Activated T-helper 1 cell treated with anti-CD3 and anti-CD28 coated beads, Interleukin-12 subunit alpha, Interleukin-12 subunit beta, Interleukin-2, Interleukin-4 antibody, amounts not matched to agents 30 ng/mL and 10 ng/mL and 1 ng/mL, durations not matched to agents 14 hours and 24 hours and 36 hours (primary cell): Measurements from ENCODE around the gene ZMYM1. TPM values are rescaled to one million over a fixed set of nuclear protein-coding genes. Genes with fewer than 3 reads are reported as not detected.
A peak's percentile ranks its signal among the peaks of the same experiment; 100 is the strongest.
"Not testable (repeated sequence)": the region's sequence is repeated elsewhere in the genome, so short reads cannot be mapped to it uniquely, and the experiment has no call there.

Experiments
- DNase-seq: peaks from one replicate; pipeline ENCODE4 v3.0.0; 2021; ENCODE audit warnings: low spot score
- H3K27ac Mint-ChIP-seq: one replicate; pipeline ENCODE4 v1.8.0; 2021; ENCODE audit warnings: mild to moderate bottlenecking, mixed read lengths
- H3K27me3 Mint-ChIP-seq: one replicate; pipeline ENCODE4 v1.8.0; 2022; ENCODE audit warnings: mild to moderate bottlenecking, moderate library complexity, mixed read lengths; ENCODE audit not compliant: insufficient read depth
- H3K36me3 Mint-ChIP-seq: one replicate; pipeline ENCODE4 v1.8.0; 2021; ENCODE audit warnings: low read depth, mixed read lengths
- H3K4me1 Mint-ChIP-seq: one replicate; pipeline ENCODE4 v1.8.0; 2021; ENCODE audit warnings: low read depth, mixed read lengths
- H3K4me3 Mint-ChIP-seq: one replicate; pipeline ENCODE4 v1.8.0; 2021; ENCODE audit warnings: mild to moderate bottlenecking, moderate library complexity, mixed read lengths
- H3K9me3 Mint-ChIP-seq: one replicate; pipeline ENCODE4 v1.8.0; 2021; ENCODE audit warnings: mixed read lengths
- intact Hi-C: fragments of 100-400 bp; cut with micrococcal nuclease; formaldehyde crosslinking; loops from one replicate; pipeline ENCODE4 v1.15.1; 2024
- total RNA-seq: library from RNA; stranded (reverse); gene quantifications from 2 replicates; pipeline ENCODE4 v1.2.3, GENCODE V29; 2022

The ZMYM1 gene
- total RNA-seq, 1 donor from 2014 or later, result 5.3 TPM

DNA sequence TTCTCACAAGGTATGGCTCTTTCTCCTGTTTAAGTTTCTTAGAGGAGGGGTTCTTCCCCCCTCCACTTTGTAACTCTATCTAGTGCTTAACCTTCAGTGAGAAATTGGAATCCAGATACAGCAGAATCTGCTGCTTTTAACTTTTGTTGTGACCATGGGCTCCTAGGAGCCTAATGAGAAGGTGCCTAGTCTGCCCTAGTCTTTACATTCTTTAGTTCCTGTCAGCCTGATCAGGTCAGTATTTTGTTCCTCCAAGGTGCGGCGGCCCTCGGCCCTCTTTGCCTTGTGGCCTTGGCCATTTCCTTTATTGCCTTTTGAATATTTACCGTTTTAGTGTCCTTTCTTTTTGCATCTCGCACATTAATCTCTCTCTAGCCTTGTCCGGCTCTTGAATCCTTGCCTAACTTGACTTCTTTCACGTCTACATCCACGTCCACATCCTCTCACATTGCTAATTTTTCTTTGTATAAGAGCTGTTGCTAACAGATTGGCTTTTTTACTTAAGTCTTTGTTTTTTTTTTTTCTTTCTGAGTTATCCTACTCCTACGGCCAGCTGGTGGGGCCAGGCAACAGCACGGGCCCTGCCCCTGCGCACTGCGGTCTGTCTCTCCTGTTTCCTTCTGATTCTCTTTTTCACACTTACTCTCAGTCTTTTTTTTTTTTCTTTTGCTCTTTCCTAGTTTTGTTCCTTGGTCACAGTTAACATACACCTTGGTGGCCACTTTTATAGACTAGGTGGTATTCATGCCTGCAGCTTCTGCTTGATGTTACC is 64.7 kb downstream of the ZMYM1 start:
- DNase-seq, result no peak
- Mint-ChIP-seq H3K9me3 (no peaks in the 10 kb centered on the region), H3K27me3 (peaks cover 11% of the 10 kb centered on the region), H3K36me3 (no peaks in the 10 kb centered on the region), H3K4me3 (no peak overlapping the region), H3K27ac (no peak overlapping the region), H3K4me1 (peaks cover 17% of the 10 kb centered on the region)
- intact Hi-C loops, result no loop called here

DNA sequence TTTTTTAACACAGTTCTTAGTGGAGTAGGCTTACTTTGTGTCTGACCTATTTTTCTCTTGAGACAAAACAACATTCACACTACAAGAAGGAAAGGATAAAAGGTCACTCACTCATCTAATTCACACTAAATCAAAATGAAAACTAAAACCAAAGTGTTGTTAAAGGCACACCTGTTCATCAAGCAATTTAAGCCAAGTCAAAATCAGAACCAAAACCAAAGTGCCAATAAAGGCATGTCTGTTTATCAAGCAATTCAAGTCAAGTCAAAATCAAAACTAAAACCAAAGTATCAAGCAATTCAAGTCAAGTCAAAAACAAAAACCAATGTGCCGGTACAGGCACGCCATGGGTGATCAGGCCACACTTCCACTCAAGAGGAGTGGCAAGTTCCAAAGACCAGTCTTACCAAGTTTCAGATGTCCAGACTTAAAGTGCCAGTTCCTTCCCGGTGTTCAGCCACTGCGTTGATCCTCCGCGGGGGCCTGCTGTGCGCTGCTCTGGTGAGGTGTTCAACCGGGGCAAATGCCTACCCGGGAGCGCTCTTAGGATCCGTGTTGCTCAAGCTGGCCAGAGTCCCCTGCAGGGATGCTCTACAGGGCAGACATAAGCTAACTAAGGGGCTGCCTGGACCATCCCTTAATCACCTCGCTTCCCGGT is 66.8 kb downstream of the ZMYM1 start:
- DNase-seq, intact Hi-C loops, H3K9me3 Mint-ChIP-seq, H3K36me3 Mint-ChIP-seq, H3K4me3 Mint-ChIP-seq: not testable (repeated sequence)
- H3K4me1 Mint-ChIP-seq, result peaks cover 17% of the 10 kb centered on the region
- peaks cover 11% of the 10 kb centered on the region for H3K27me3 Mint-ChIP-seq
- peak overlapping the region; percentile 6 for H3K27ac Mint-ChIP-seq

DNA sequence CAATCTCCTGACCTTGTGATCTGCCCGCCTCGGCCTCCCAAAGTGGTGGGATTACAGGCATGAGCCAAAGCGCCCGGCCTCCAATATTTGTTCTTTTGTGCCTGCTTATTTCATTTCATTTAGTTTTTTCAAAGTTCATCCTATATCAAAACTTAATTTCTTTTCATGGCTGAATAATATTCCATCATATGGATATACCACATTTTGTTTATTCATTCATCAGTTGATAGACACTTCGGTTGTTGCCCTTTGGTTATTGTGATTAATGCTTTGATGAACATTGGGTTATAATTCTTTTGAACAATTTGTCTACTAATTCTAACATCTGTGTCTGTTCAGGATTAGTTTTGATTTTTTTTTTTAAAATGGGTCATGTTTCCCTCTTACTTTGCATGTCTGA is 72.0 kb downstream of the ZMYM1 start:
- H3K4me3 Mint-ChIP-seq, result no peak overlapping the region
- DNase-seq, result no peak
- no peak overlapping the region for H3K27ac Mint-ChIP-seq
- H3K9me3 Mint-ChIP-seq, result peaks cover 5% of the 10 kb centered on the region
- intact Hi-C loops, result no loop called here
- H3K36me3 Mint-ChIP-seq, result no peaks in the 10 kb centered on the region
- H3K4me1 Mint-ChIP-seq, result peaks cover 8% of the 10 kb centered on the region
- no peaks in the 10 kb centered on the region for H3K27me3 Mint-ChIP-seq

DNA sequence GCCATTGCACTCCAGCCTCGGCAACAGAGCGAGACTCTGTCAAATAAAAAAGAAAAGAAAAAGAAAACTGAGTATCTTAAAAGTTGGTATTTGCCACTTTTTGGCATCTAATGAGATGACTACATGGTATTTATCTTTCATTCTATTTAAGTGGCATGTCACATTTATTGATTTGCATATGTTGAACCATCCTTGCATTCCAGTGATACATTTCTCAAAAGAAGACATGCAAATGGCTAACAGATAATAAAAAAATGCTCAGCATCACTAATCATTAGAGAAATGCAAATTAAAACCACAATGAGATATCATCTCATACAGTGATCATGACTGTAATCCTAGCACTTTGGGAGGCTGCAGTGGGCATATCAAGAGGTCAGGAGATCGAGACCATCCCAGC is 85.7 kb downstream of the ZMYM1 start:
- intact Hi-C loops, result no loop called here
- Mint-ChIP-seq H3K36me3 (no peaks in the 10 kb centered on the region), H3K4me3 (no peak overlapping the region), H3K27ac (no peak overlapping the region), H3K9me3 (no peaks in the 10 kb centered on the region), H3K4me1 (peaks cover 8% of the 10 kb centered on the region), H3K27me3 (peaks cover 1% of the 10 kb centered on the region)
- DNase-seq, result no peak

Other genes starting within 250 kb of the ZMYM1 start
- gene SMIM12, start 219.6 kb upstream of the ZMYM1 start, total RNA-seq, result 62.4 and 66.2 TPM in 2 replicates
- gene DLGAP3, start 149.7 kb upstream of the ZMYM1 start, total RNA-seq, result 0.65 and 0.93 TPM in 2 replicates
- 22.1 and 22.6 TPM in 2 replicates for gene TMEM35B, start 94.0 kb upstream of the ZMYM1 start, total RNA-seq
- gene ZMYM6, start 47.4 kb upstream of the ZMYM1 start, total RNA-seq, result 20.7 and 24.6 TPM in 2 replicates
- gene SFPQ, start 113.8 kb downstream of the ZMYM1 start, total RNA-seq, result 398 and 404 TPM in 2 replicates
- 25.1 and 33.0 TPM in 2 replicates for gene ZMYM4, start 189.3 kb downstream of the ZMYM1 start, total RNA-seq